H9 (cell line): Measurements from ENCODE around the gene ADRM1. TPM values are rescaled to one million over a fixed set of nuclear protein-coding genes. Genes with fewer than 3 reads are reported as not detected.

Experiments
- DNase-seq: peaks from one replicate; pipeline ENCODE4 v3.0.0-alpha.2; 2017
- H2AFZ ChIP-seq: one replicate; pipeline ENCODE4 v1.6.1; 2013; ENCODE audit warnings: mild to moderate bottlenecking, low read length, control low read depth, moderate library complexity
- H2AK5ac ChIP-seq: 2 replicates; pipeline ENCODE4 v1.6.1; 2013; ENCODE audit warnings: low read length, control low read depth, mixed read lengths; ENCODE audit not compliant: insufficient read length
- H2BK120ac ChIP-seq: one replicate; pipeline ENCODE4 v1.6.1; 2013; ENCODE audit warnings: low read depth, mild to moderate bottlenecking, low read length, control low read depth, inconsistent platforms; ENCODE audit not compliant: poor library complexity, severe bottlenecking
- H2BK12ac ChIP-seq: 2 replicates; pipeline ENCODE4 v1.6.1; 2013; ENCODE audit warnings: low read length, control low read depth, mixed read lengths, low read depth; ENCODE audit not compliant: insufficient read length
- H2BK15ac ChIP-seq: 2 replicates; pipeline ENCODE4 v1.6.1; 2013; ENCODE audit warnings: low read depth, low read length, control low read depth
- H2BK20ac ChIP-seq: one replicate; pipeline ENCODE4 v1.6.1; 2013; ENCODE audit warnings: low read depth, mild to moderate bottlenecking, low read length, control low read depth, inconsistent platforms; ENCODE audit not compliant: poor library complexity, severe bottlenecking
- H2BK5ac ChIP-seq: 2 replicates; pipeline ENCODE4 v1.6.1; 2013; ENCODE audit warnings: low read length, control low read depth, mixed read lengths; ENCODE audit not compliant: insufficient read length
- H3K14ac ChIP-seq: 2 replicates; pipeline ENCODE4 v1.6.1; 2013; ENCODE audit warnings: low read length, control low read depth; ENCODE audit not compliant: insufficient read depth
- H3K18ac ChIP-seq: 2 replicates; pipeline ENCODE4 v1.6.1; 2013; ENCODE audit warnings: low read depth, mild to moderate bottlenecking, mixed read lengths, low read length, control low read depth; ENCODE audit not compliant: insufficient read length
- H3K23ac ChIP-seq: 2 replicates; pipeline ENCODE4 v1.6.1; 2013; ENCODE audit warnings: low read length, control low read depth, mixed read lengths, low read depth; ENCODE audit not compliant: insufficient read length
- H3K23me2 ChIP-seq: 2 replicates; pipeline ENCODE4 v1.6.1; 2013; ENCODE audit warnings: low read depth, mild to moderate bottlenecking, mixed read lengths, low read length, control low read depth; ENCODE audit not compliant: insufficient read length, poor library complexity, severe bottlenecking
- H3K27ac ChIP-seq: 2 replicates; pipeline ENCODE4 v1.5.1; 2013; ENCODE audit warnings: low read length, control low read depth, mixed read lengths, low read depth; ENCODE audit not compliant: insufficient read length
- H3K27me3 ChIP-seq: 2 replicates; pipeline ENCODE4 v1.6.1; 2013; ENCODE audit warnings: low read length, control low read depth, inconsistent platforms; ENCODE audit not compliant: insufficient read depth
- H3K4ac ChIP-seq: 2 replicates; pipeline ENCODE4 v1.6.1; 2013; ENCODE audit warnings: low read depth, mild to moderate bottlenecking, control low read depth, inconsistent platforms, low read length, moderate library complexity
- H3K4me1 ChIP-seq: 2 replicates; pipeline ENCODE4 v1.6.1; 2013; ENCODE audit warnings: low read length, control low read depth, inconsistent platforms; ENCODE audit not compliant: insufficient read depth
- H3K4me2 ChIP-seq: 2 replicates; pipeline ENCODE4 v1.6.1; 2013; ENCODE audit warnings: low read length, control low read depth, mixed read lengths; ENCODE audit not compliant: insufficient read length, insufficient read depth
- H3K56ac ChIP-seq: 2 replicates; pipeline ENCODE4 v1.6.1; 2013; ENCODE audit warnings: low read depth, mild to moderate bottlenecking, mixed read lengths, low read length, control low read depth; ENCODE audit not compliant: insufficient read length
- H3K79me1 ChIP-seq: 2 replicates; pipeline ENCODE4 v1.6.1; 2013; ENCODE audit warnings: low read depth, mild to moderate bottlenecking, moderate library complexity, low read length, control low read depth, inconsistent platforms; ENCODE audit not compliant: insufficient read depth, poor library complexity, severe bottlenecking
- H3K79me2 ChIP-seq: 2 replicates; pipeline ENCODE4 v1.6.1; 2013; ENCODE audit warnings: low read length, control low read depth, inconsistent platforms; ENCODE audit not compliant: insufficient read depth
- H3K9ac ChIP-seq: 2 replicates; pipeline ENCODE4 v1.6.1; 2013; ENCODE audit warnings: low read length, control low read depth, mixed read lengths; ENCODE audit not compliant: insufficient read length; ENCODE audit errors: extremely low read depth
- H3K9me3 ChIP-seq: one replicate; pipeline ENCODE4 v1.6.1; 2013; ENCODE audit warnings: low read depth, low read length, inconsistent platforms; ENCODE audit not compliant: control insufficient read depth
- H3T11ph ChIP-seq: one replicate; pipeline ENCODE4 v1.6.1; 2013; ENCODE audit warnings: mild to moderate bottlenecking, low read length, control low read depth, inconsistent platforms
- H4K20me1 ChIP-seq: one replicate; pipeline ENCODE4 v1.6.1; 2013; ENCODE audit not compliant: control insufficient read depth, insufficient read length, insufficient read depth
- H4K5ac ChIP-seq: 2 replicates; pipeline ENCODE4 v1.6.1; 2013; ENCODE audit warnings: low read depth, mild to moderate bottlenecking, mixed read lengths, low read length, control low read depth; ENCODE audit not compliant: insufficient read length
- H4K8ac ChIP-seq: replicated peaks from 2 replicates; pipeline ENCODE4 v1.6.1; 2013; ENCODE audit warnings: low read length, control low read depth, mixed read lengths, low read depth; ENCODE audit not compliant: insufficient read length
- H4K91ac ChIP-seq: 2 replicates; pipeline ENCODE4 v1.6.1; 2013; ENCODE audit warnings: low read depth, mild to moderate bottlenecking, moderate library complexity, mixed read lengths, low read length, control low read depth; ENCODE audit not compliant: insufficient read length
- H3K27ac Mint-ChIP-seq, 3 experiments: 2 replicates in 2 of 3; 3 replicates in 1 of 3; pipeline ENCODE4 v1.8.0; 2020 to 2021; ENCODE audit warnings: mixed read lengths in 3 of 3, mild to moderate bottlenecking in 1 of 3, moderate library complexity in 1 of 3
- H3K27me3 Mint-ChIP-seq: 2 replicates; pipeline ENCODE4 v1.8.0; 2021; ENCODE audit warnings: low read depth, mild to moderate bottlenecking, moderate library complexity, mixed read lengths
- H3K36me3 Mint-ChIP-seq, 3 experiments: 2 replicates in 2 of 3; 3 replicates in 1 of 3; pipeline ENCODE4 v1.8.0; 2020 to 2021; ENCODE audit warnings: low read depth in 3 of 3, mixed read lengths in 3 of 3; ENCODE audit not compliant: insufficient read depth in 1 of 3
- H3K4me1 Mint-ChIP-seq, 2 experiments: 2 replicates each; pipeline ENCODE4 v1.8.0; 2020; ENCODE audit warnings: mixed read lengths in 2 of 2
- H3K4me3 Mint-ChIP-seq, 2 experiments: 2 replicates in 1 of 2; 3 replicates in 1 of 2; pipeline ENCODE4 v1.8.0; 2020 to 2021; ENCODE audit warnings: mild to moderate bottlenecking in 2 of 2, mixed read lengths in 2 of 2, moderate library complexity in 1 of 2
- H3K9me3 Mint-ChIP-seq, 2 experiments: 2 replicates in 1 of 2; 3 replicates in 1 of 2; pipeline ENCODE4 v1.8.0; 2020; ENCODE audit warnings: mild to moderate bottlenecking in 2 of 2, mixed read lengths in 2 of 2, moderate library complexity in 1 of 2
- WGBS: extraction: QIAGEN DNeasy Blood & Tissue Kit; methylation state at CpG from one replicate; pipeline ENCODE4 v1.1.7; 2013; ENCODE audit warnings: missing lambda C conversion rate, low lambda C conversion rate, mixed read lengths; ENCODE audit not compliant: insufficient read length; ENCODE audit errors: extremely low coverage; 5-methylcytosine and 5-hydroxymethylcytosine counted together
- total RNA-seq: library from RNA; stranded (reverse); gene quantifications from 2 replicates; pipeline ENCODE4 v1.2.1, GENCODE V29; 2021
- TF ChIP-seq, protein P1 (sequence below): fragments of 200-600 bp; sonication (generic); conservative IDR thresholded peaks from 3 replicates; pipeline ENCODE4 v1.8.0; 2021; ENCODE audit warnings: antibody characterized with exemption, mild to moderate bottlenecking

ADRM1 gene
- total RNA-seq, 1 experiment from 2014 or later: 153 TPM

GRCh38 chr20:62265365-62265764, 37.4 kb upstream of the ADRM1 start:
- no peak overlapping the region for H3K27ac ChIP-seq
- H2AK5ac ChIP-seq: no peak overlapping the region
- WGBS: no CpG with 5 or more reads among the region's 1 CpG
- no peaks in the 10 kb centered on the region for H3K4me1 Mint-ChIP-seq
- H3K79me1 ChIP-seq: no peaks in the 10 kb centered on the region
- H2BK12ac ChIP-seq: no peak overlapping the region
- H4K8ac ChIP-seq: no peak overlapping the region
- no peak overlapping the region for H3K23ac ChIP-seq
- H3K4me3 Mint-ChIP-seq: no peak overlapping the region
- H3T11ph ChIP-seq: no peak overlapping the region
- no peaks in the 10 kb centered on the region for H4K20me1 ChIP-seq
- H4K5ac ChIP-seq: no peak overlapping the region
- H3K27ac Mint-ChIP-seq: no peak overlapping the region; a peak in 2 of 7 replicates
- H3K9ac ChIP-seq: no peak overlapping the region
- H3K79me2 ChIP-seq: no peaks in the 10 kb centered on the region
- H3K18ac ChIP-seq: no peak overlapping the region
- H3K23me2 ChIP-seq: no peaks in the 10 kb centered on the region
- H3K4me1 ChIP-seq: no peaks in the 10 kb centered on the region
- H3K36me3 Mint-ChIP-seq: peaks cover 42 to 53% (median 52%) of the 10 kb centered on the region in 3 experiments
- H2AFZ ChIP-seq: no peak overlapping the region
- no peak overlapping the region for H2BK15ac ChIP-seq
- no peaks in the 10 kb centered on the region for H3K27me3 ChIP-seq
- no peak overlapping the region for H2BK20ac ChIP-seq
- H3K9me3 Mint-ChIP-seq: peaks cover 6 to 9% of the 10 kb centered on the region in 2 experiments; a peak in 4 of 5 replicates
- H3K4ac ChIP-seq: no peak overlapping the region
- H3K14ac ChIP-seq: no peak overlapping the region
- H2BK120ac ChIP-seq: no peak overlapping the region
- no peak overlapping the region for H2BK5ac ChIP-seq
- H4K91ac ChIP-seq: no peak overlapping the region
- DNase-seq: no peak
- H3K9me3 ChIP-seq: no peaks in the 10 kb centered on the region
- H3K4me2 ChIP-seq: no peak overlapping the region
- no peak overlapping the region for H3K56ac ChIP-seq
- TF ChIP-seq, protein P1, sequence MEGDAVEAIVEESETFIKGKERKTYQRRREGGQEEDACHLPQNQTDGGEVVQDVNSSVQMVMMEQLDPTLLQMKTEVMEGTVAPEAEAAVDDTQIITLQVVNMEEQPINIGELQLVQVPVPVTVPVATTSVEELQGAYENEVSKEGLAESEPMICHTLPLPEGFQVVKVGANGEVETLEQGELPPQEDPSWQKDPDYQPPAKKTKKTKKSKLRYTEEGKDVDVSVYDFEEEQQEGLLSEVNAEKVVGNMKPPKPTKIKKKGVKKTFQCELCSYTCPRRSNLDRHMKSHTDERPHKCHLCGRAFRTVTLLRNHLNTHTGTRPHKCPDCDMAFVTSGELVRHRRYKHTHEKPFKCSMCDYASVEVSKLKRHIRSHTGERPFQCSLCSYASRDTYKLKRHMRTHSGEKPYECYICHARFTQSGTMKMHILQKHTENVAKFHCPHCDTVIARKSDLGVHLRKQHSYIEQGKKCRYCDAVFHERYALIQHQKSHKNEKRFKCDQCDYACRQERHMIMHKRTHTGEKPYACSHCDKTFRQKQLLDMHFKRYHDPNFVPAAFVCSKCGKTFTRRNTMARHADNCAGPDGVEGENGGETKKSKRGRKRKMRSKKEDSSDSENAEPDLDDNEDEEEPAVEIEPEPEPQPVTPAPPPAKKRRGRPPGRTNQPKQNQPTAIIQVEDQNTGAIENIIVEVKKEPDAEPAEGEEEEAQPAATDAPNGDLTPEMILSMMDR: no peak
- no peaks in the 10 kb centered on the region; the same call in 1 of the 2 replicates for H3K27me3 Mint-ChIP-seq
